Measurements from ENCODE around the gene WDR45B. TPM values are rescaled to one million over a fixed set of nuclear protein-coding genes. Genes with fewer than 3 reads are reported as not detected.

WDR45B gene
- total and polyA plus RNA-seq, 10 donors = 30.9 to 80.2 (median 65.6) TPM

GRCh38 chr17:82596837-82597672 lies 51.2 kb downstream of the WDR45B start:
- Histone ChIP-seq H3K4me1 (peaks cover 16 to 69% (median 46%) of the 10 kb centered on the region in 6 donors), H3K27me3 (replicated peaks in 1 of 7) (no peaks in the 10 kb centered on the region), H3K36me3 (peaks cover 3 to 75% (median 25%) of the 10 kb centered on the region in 6 donors), H3K27ac (no peak overlapping the region), H3K4me3 (no peak overlapping the region), H3K9me3 (no peaks in the 10 kb centered on the region)
- intact Hi-C loops (cut with DNase I; ENCODE audit: low total_unique reads) = no loop called here
- TF ChIP-seq CTCF (IDR thresholded peaks at IDR 0.05 in 8 of 11, conservative IDR thresholded peaks at IDR 0.05 in 3 of 11) (no peak), POLR2A (IDR thresholded peaks at IDR 0.05) (no peak), POLR2AphosphoS5 (IDR thresholded peaks at IDR 0.05) (peak in 1 of 3 donors; percentile 35)
- WGBS, 5 donors = 92 to 95% (median 92%) methylated on average over 28 to 33 of the region's 33 CpGs
- peak; percentile 72 for DNase-seq

GRCh38 chr17:82596296-82596695 lies 51.9 kb downstream of the WDR45B start:
- intact Hi-C loops (cut with DNase I; ENCODE audit: low total_unique reads) = no loop called here
- Histone ChIP-seq H3K27ac (no peak overlapping the region), H3K36me3 (peaks cover under 1 to 68% (median 17%) of the 10 kb centered on the region in 6 donors), H3K4me3 (no peak overlapping the region), H3K27me3 (replicated peaks in 1 of 7) (no peaks in the 10 kb centered on the region), H3K4me1 (peaks cover 17 to 74% (median 51%) of the 10 kb centered on the region in 6 donors), H3K9me3 (no peaks in the 10 kb centered on the region)
- no peak for DNase-seq
- TF ChIP-seq POLR2AphosphoS5 (IDR thresholded peaks at IDR 0.05) (no peak), POLR2A (IDR thresholded peaks at IDR 0.05) (no peak), CTCF (IDR thresholded peaks at IDR 0.05 in 8 of 11, conservative IDR thresholded peaks at IDR 0.05 in 3 of 11) (no peak)
- 84 to 91% (median 89%) methylated on average over 16 of the region's 16 CpGs for WGBS, 5 donors

- intact Hi-C loops (cut with DNase I; ENCODE audit: low total_unique reads) = no loop called here
- H3K4me3 ChIP-seq = no peak overlapping the region
- WGBS, 5 donors = 86 to 92% (median 89%) methylated on average over 21 of the region's 21 CpGs
- peaks cover 17 to 78% (median 55%) of the 10 kb centered on the region in 6 donors for H3K4me1 ChIP-seq
- H3K27me3 ChIP-seq (replicated peaks in 1 of 7) = no peaks in the 10 kb centered on the region
- peak; percentile 40 for DNase-seq
- H3K27ac ChIP-seq = peak overlapping the region in 1 of 8 donors; percentile 17
- H3K36me3 ChIP-seq = peaks cover 0 to 64% (median 14%) of the 10 kb centered on the region in 6 donors
- no peaks in the 10 kb centered on the region for H3K9me3 ChIP-seq
- TF ChIP-seq POLR2A (IDR thresholded peaks at IDR 0.05) (no peak), CTCF (IDR thresholded peaks at IDR 0.05 in 8 of 11, conservative IDR thresholded peaks at IDR 0.05 in 3 of 11) (no peak), POLR2AphosphoS5 (IDR thresholded peaks at IDR 0.05) (no peak)
Measured at GRCh38 chr17:82595893-82596292, 52.4 kb downstream of the WDR45B start.

- peaks cover 17 to 80% (median 53%) of the 10 kb centered on the region in 6 donors for H3K4me1 ChIP-seq
- 95 to 98% (median 96%) methylated on average over 11 of the region's 11 CpGs for WGBS, 5 donors
Measured at GRCh38 chr17:82594571-82594970, 53.7 kb downstream of the WDR45B start.

More at GRCh38 chr17:82594571-82594970, 53.7 kb downstream of the WDR45B start:
- Histone ChIP-seq H3K27ac (peak overlapping the region in 1 of 8 donors; percentile 27), H3K27me3 (replicated peaks in 1 of 7) (no peaks in the 10 kb centered on the region), H3K9me3 (no peaks in the 10 kb centered on the region), H3K4me3 (no peak overlapping the region), H3K36me3 (peaks cover 0 to 50% (median 9%) of the 10 kb centered on the region in 6 donors)
- no peak for TF ChIP-seq POLR2A (IDR thresholded peaks at IDR 0.05)
- intact Hi-C loops (cut with DNase I; ENCODE audit: low total_unique reads) = no loop called here
- no peak for DNase-seq

Data from spleen (tissue), 11 donors.